HepG2 (cell line): Measurements from ENCODE around the gene CCT4. TPM values are rescaled to one million over a fixed set of nuclear protein-coding genes. Genes with fewer than 3 reads are reported as not detected.

Source experiments
- CENPT ChIP-seq: sonication (generic); formaldehyde crosslinking; IDR thresholded peaks from 2 replicates; pipeline ENCODE4 v1.8.0; 2022; ENCODE audit warnings: low read depth, mild to moderate bottlenecking, moderate library complexity, missing genetic modification reagents
- HNF4G ChIP-seq, 2 experiments: sonication (generic) in 1 of 2; formaldehyde crosslinking in 1 of 2; IDR thresholded peaks; 2 replicates each; pipeline versions ENCODE4 v1.4.0 to v1.6.1; 2011 to 2020; ENCODE audit warnings: borderline replicate concordance in 2 of 2, low read depth in 2 of 2, mild to moderate bottlenecking in 2 of 2, low read length in 1 of 2, missing genetic modification reagents in 1 of 2, moderate library complexity in 1 of 2
- JARID2 ChIP-seq: sonication (generic); formaldehyde crosslinking; IDR thresholded peaks from 2 replicates; pipeline ENCODE4 v1.8.1; 2023; ENCODE audit warnings: missing genetic modification reagents, inconsistent platforms; ENCODE audit not compliant: insufficient replicate concordance
- KLF11 ChIP-seq: IDR thresholded peaks from 2 replicates; pipeline ENCODE4 v1.6.1; 2016; ENCODE audit warnings: missing compliant biosample characterization
- MATR3 ChIP-seq: sonication (generic); formaldehyde crosslinking; IDR thresholded peaks from 2 replicates; pipeline ENCODE4 v1.4.0; 2020; ENCODE audit warnings: missing genetic modification reagents
- MEIS1 ChIP-seq: sonication (generic); formaldehyde crosslinking; IDR thresholded peaks from 2 replicates; pipeline ENCODE4 v1.9.0; 2021; ENCODE audit warnings: mild to moderate bottlenecking, missing genetic modification reagents, moderate library complexity, borderline replicate concordance
- MZF1 ChIP-seq: sonication (generic); formaldehyde crosslinking; IDR thresholded peaks from 2 replicates; pipeline ENCODE4 v1.8.1; 2023; ENCODE audit warnings: mild to moderate bottlenecking, missing genetic modification reagents, borderline replicate concordance
- NCOR1 ChIP-seq: fragments of 200-600 bp; sonication (generic); IDR thresholded peaks from 2 replicates; pipeline ENCODE4 v1.7.0; 2017; ENCODE audit warnings: antibody characterized with exemption, low read length, borderline replicate concordance
- POLR2A ChIP-seq, 2 experiments: IDR thresholded peaks; 2 replicates each; pipeline ENCODE4 v1.6.1; 2011; ENCODE audit warnings: low read depth in 2 of 2, low read length in 2 of 2, mild to moderate bottlenecking in 1 of 2, moderate library complexity in 1 of 2; ENCODE audit not compliant: insufficient read depth in 1 of 2
- SP4 ChIP-seq: sonication (generic); formaldehyde crosslinking; IDR thresholded peaks from 2 replicates; pipeline ENCODE4 v1.8.1; 2023; ENCODE audit warnings: mild to moderate bottlenecking, missing genetic modification reagents
- TCF12 ChIP-seq, 2 experiments: fragments of 450-650 bp in 1 of 2; sonication (generic) in 1 of 2; formaldehyde crosslinking in 1 of 2; IDR thresholded peaks; 2 replicates each; pipeline versions ENCODE4 v1.6.1 to v1.8.0; 2017 to 2022; ENCODE audit warnings: antibody characterized with exemption in 1 of 2, mild to moderate bottlenecking in 1 of 2, missing genetic modification reagents in 1 of 2, moderate library complexity in 1 of 2
- ZNF235 ChIP-seq: sonication (generic); formaldehyde crosslinking; IDR thresholded peaks from 2 replicates; pipeline ENCODE4 v1.8.1; 2023; ENCODE audit warnings: mild to moderate bottlenecking, missing genetic modification reagents, borderline replicate concordance
- ZNF841 ChIP-seq: sonication (generic); formaldehyde crosslinking; IDR thresholded peaks from 2 replicates; pipeline ENCODE4 v1.8.1; 2023; ENCODE audit warnings: missing genetic modification reagents, borderline replicate concordance
- ZSCAN20 ChIP-seq: sonication (generic); formaldehyde crosslinking; IDR thresholded peaks from 2 replicates; pipeline ENCODE4 v1.4.0; 2020; ENCODE audit warnings: missing genetic modification reagents, mild to moderate bottlenecking, borderline replicate concordance
- polyA plus RNA-seq, 8 experiments: library from polyadenylated mRNA; depleted of rRNA in 3 of 8; stranded (reverse) in 7 of 8; unstranded in 1 of 8; fragments of >200 nt; fragmentation: Illumina TruSeq in 4 of 8; extraction: Trizol in 4 of 8; gene quantifications; 2 replicates each; pipeline versions ENCODE4 v1.2.1 to v1.2.3, GENCODE V29; 2011 to 2016; ENCODE audit warnings: low read depth in 4 of 8, missing spikeins in 1 of 8, mixed read lengths in 1 of 8; ENCODE audit not compliant: insufficient read depth in 1 of 8
- total RNA-seq, 5 experiments: library from RNA; depleted of rRNA; stranded (reverse); fragments of >200 nt; fragmentation: Illumina TruSeq; extraction: Trizol; gene quantifications; 2 replicates each; pipeline ENCODE4 v1.2.3, GENCODE V29; 2016; ENCODE audit warnings: low read depth in 1 of 5
- TF ChIP-seq, protein P1 (sequence below): IDR thresholded peaks from 2 replicates; pipeline ENCODE4 v1.6.1; 2016; ENCODE audit warnings: mild to moderate bottlenecking
- TF ChIP-seq, protein P2 (sequence below): IDR thresholded peaks from 2 replicates; pipeline ENCODE4 v1.6.1; 2016; ENCODE audit warnings: low read depth, borderline replicate concordance
- TF ChIP-seq, protein P3 (sequence below): sonication (generic); formaldehyde crosslinking; IDR thresholded peaks from 2 replicates; pipeline ENCODE4 v1.4.0; 2020; ENCODE audit warnings: missing genetic modification reagents, borderline replicate concordance
- TF ChIP-seq, protein P4 (sequence below): sonication (generic); formaldehyde crosslinking; IDR thresholded peaks from 2 replicates; pipeline ENCODE4 v1.4.0; 2020; ENCODE audit warnings: mild to moderate bottlenecking, missing genetic modification reagents
- TF ChIP-seq, protein P5 (sequence below): sonication (generic); formaldehyde crosslinking; IDR thresholded peaks from 2 replicates; pipeline ENCODE4 v1.8.1; 2022; ENCODE audit warnings: mild to moderate bottlenecking, missing genetic modification reagents

CCT4 gene
- total and polyA plus RNA-seq, 2 of the 13 experiments (the other 11 are each of a cell fraction or from before 2014, with no cell fraction given), result 138 to 340 TPM

DNA sequence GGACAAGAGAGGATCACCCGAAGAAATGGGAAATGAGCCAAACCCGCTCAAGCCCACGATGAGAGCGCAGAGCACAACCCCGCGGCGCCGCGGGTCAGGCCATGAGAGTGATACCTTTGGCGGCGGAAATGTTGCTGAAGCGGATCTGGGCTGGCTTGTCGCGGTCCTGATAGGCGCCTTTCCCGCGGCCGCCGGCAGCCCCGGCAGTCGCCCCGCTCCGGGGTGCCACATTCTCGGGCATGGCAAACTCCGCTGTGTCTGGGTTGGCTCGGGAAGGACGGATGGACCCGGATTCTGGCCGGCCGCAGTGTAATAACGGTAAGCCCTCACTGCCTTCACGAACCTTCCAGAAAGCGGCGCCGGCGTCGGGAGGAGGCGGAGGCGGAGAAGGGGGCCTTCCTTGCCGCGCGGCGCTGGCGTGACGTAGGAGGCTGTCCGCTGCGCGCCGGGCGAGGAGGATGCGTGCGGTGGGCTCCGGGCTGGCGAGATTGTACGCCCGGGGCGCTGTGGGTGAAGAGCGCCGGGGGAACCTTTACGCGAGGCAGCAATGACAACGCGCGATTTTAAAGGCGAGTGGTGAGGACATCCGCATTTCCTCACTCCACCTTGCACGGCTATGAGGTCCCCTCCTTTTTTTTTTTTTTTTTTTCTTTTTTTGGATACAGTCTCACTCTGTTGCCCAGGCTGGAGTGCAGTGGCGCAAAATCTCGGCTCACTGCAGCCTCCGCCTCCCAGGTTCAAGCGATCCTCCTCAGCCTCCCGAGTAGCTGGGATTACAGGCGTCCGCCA, at the start of gene CCT4 (continued):
- TF ChIP-seq, protein P1, sequence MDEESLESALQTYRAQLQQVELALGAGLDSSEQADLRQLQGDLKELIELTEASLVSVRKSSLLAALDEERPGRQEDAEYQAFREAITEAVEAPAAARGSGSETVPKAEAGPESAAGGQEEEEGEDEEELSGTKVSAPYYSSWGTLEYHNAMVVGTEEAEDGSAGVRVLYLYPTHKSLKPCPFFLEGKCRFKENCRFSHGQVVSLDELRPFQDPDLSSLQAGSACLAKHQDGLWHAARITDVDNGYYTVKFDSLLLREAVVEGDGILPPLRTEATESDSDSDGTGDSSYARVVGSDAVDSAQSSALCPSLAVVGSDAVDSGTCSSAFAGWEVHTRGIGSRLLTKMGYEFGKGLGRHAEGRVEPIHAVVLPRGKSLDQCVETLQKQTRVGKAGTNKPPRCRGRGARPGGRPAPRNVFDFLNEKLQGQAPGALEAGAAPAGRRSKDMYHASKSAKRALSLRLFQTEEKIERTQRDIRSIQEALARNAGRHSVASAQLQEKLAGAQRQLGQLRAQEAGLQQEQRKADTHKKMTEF (CRISPR knock-in tag), result peak; percentile 98
- TF ChIP-seq, protein P2, sequence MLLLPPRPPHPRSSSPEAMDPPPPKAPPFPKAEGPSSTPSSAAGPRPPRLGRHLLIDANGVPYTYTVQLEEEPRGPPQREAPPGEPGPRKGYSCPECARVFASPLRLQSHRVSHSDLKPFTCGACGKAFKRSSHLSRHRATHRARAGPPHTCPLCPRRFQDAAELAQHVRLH (CRISPR knock-in tag), result peak; percentile 88; the same call in 1 of the 2 replicates
- no peak; the same call in 1 of the 2 replicates for TF ChIP-seq NCOR1
- TF ChIP-seq, protein P3, sequence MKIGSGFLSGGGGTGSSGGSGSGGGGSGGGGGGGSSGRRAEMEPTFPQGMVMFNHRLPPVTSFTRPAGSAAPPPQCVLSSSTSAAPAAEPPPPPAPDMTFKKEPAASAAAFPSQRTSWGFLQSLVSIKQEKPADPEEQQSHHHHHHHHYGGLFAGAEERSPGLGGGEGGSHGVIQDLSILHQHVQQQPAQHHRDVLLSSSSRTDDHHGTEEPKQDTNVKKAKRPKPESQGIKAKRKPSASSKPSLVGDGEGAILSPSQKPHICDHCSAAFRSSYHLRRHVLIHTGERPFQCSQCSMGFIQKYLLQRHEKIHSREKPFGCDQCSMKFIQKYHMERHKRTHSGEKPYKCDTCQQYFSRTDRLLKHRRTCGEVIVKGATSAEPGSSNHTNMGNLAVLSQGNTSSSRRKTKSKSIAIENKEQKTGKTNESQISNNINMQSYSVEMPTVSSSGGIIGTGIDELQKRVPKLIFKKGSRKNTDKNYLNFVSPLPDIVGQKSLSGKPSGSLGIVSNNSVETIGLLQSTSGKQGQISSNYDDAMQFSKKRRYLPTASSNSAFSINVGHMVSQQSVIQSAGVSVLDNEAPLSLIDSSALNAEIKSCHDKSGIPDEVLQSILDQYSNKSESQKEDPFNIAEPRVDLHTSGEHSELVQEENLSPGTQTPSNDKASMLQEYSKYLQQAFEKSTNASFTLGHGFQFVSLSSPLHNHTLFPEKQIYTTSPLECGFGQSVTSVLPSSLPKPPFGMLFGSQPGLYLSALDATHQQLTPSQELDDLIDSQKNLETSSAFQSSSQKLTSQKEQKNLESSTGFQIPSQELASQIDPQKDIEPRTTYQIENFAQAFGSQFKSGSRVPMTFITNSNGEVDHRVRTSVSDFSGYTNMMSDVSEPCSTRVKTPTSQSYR, result peak; percentile 60; the same call in 1 of the 2 replicates
- TF ChIP-seq, protein P4, sequence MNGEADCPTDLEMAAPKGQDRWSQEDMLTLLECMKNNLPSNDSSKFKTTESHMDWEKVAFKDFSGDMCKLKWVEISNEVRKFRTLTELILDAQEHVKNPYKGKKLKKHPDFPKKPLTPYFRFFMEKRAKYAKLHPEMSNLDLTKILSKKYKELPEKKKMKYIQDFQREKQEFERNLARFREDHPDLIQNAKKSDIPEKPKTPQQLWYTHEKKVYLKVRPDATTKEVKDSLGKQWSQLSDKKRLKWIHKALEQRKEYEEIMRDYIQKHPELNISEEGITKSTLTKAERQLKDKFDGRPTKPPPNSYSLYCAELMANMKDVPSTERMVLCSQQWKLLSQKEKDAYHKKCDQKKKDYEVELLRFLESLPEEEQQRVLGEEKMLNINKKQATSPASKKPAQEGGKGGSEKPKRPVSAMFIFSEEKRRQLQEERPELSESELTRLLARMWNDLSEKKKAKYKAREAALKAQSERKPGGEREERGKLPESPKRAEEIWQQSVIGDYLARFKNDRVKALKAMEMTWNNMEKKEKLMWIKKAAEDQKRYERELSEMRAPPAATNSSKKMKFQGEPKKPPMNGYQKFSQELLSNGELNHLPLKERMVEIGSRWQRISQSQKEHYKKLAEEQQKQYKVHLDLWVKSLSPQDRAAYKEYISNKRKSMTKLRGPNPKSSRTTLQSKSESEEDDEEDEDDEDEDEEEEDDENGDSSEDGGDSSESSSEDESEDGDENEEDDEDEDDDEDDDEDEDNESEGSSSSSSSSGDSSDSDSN, result peak; percentile 97
- TF ChIP-seq KLF11 (CRISPR knock-in tag), result peak; percentile 93
- TF ChIP-seq CENPT (CRISPR knock-in tag), result peak; percentile 72; the same call in 1 of the 2 replicates
- peak; percentile 96 to 98 for TF ChIP-seq POLR2A (IDR thresholded peaks at IDR 0.05; ENCODE audit: insufficient read depth in 1 of 2, low read depth in 2 of 2, low read length in 2 of 2)
- TF ChIP-seq MEIS1 (CRISPR knock-in tag), result peak; percentile 84
- no peak for TF ChIP-seq TCF12 (IDR thresholded peaks at IDR 0.05)
- peak; percentile 83; the same call in 1 of the 2 replicates for TF ChIP-seq TCF12 (CRISPR knock-in tag; IDR thresholded peaks at IDR 0.05)
- TF ChIP-seq, protein P5, sequence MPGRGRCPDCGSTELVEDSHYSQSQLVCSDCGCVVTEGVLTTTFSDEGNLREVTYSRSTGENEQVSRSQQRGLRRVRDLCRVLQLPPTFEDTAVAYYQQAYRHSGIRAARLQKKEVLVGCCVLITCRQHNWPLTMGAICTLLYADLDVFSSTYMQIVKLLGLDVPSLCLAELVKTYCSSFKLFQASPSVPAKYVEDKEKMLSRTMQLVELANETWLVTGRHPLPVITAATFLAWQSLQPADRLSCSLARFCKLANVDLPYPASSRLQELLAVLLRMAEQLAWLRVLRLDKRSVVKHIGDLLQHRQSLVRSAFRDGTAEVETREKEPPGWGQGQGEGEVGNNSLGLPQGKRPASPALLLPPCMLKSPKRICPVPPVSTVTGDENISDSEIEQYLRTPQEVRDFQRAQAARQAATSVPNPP, result peak; percentile 91
- TF ChIP-seq ZNF235 (CRISPR knock-in tag), result no peak; the same call in 1 of the 2 replicates
- peak; percentile 95 for TF ChIP-seq SP4 (CRISPR knock-in tag)
- no peak for TF ChIP-seq MATR3
- 0 out of 2 replicates have a peak, but pooled peaks have one; percentile 80 for TF ChIP-seq ZSCAN20 (CRISPR knock-in tag)
- peak; percentile 94; the same call in 1 of the 2 replicates for TF ChIP-seq MZF1 (CRISPR knock-in tag)
- no peak for TF ChIP-seq JARID2 (CRISPR knock-in tag)
- TF ChIP-seq HNF4G (IDR thresholded peaks at IDR 0.05; ENCODE audit: borderline replicate concordance, low read depth, low read length), result peak; percentile 23; the same call in 1 of the 2 replicates
- TF ChIP-seq HNF4G (CRISPR knock-in tag; IDR thresholded peaks at IDR 0.05; ENCODE audit: borderline replicate concordance, low read depth), result peak; percentile 81
- TF ChIP-seq ZNF841 (CRISPR knock-in tag), result peak; percentile 68; the same call in 1 of the 2 replicates
